Hindlimb muscle (tissue), 1 donor: Measurements from ENCODE around the gene CELF5. TPM values are rescaled to one million over a fixed set of nuclear protein-coding genes. Genes with fewer than 3 reads are reported as not detected.

ENCODE experiments used
- DNase-seq: peaks from one replicate; pipeline ENCODE4 v3.0.0-alpha.2; 2013
- polyA plus RNA-seq: library from polyadenylated mRNA; unstranded; fragments of 120-200 nt; gene quantifications from one replicate; pipeline ENCODE4 v1.2.1, GENCODE V29; 2013; ENCODE audit not compliant: insufficient read length

The CELF5 gene
- polyA plus RNA-seq = 0.08 TPM

GRCh38 chr19:3224346-3225168, at the start of gene CELF5:
Gene CELF5 (plus strand): TSS chr19:3224661. CDS start chr19:3224740, 79 bp downstream.
- DNase-seq = peak; percentile 53

- DNase-seq = no peak
These were observed 48.4 kb upstream of the CELF5 start for GRCh38 chr19:3175781-3176714.

- no peak for DNase-seq
These were observed 47.6 kb upstream of the CELF5 start for GRCh38 chr19:3176715-3177501.

DNA sequence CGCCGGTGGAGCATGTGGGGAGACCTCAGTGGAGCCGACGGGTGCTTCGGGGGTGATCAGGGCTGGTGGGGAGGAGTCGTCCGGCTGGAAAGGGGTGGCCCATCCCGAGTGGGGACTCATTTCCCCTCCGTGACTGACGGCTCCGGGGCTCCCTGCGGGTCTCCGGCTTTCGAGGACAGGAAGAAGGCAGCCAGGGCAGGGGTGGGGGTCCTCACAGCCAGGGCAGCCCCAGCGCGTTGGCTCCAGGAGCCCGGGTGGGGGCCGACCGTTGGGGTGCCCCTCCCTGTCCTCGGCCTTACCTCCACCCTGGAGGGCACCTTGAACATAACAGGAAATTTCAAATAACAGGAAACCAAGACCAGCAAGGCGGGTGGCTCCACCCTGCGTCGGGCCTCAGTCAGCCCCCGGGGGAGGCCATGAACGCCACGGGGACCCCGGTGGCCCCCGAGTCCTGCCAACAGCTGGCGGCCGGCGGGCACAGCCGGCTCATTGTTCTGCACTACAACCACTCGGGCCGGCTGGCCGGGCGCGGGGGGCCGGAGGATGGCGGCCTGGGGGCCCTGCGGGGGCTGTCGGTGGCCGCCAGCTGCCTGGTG, 46.0 kb upstream of the CELF5 start, which contains the start of gene S1PR4:
Gene S1PR4 (plus strand): TSS at position 393 of the 596 bp plus-strand sequence. CDS start 24 bp downstream, at position 417.
- no peak for DNase-seq

DNA sequence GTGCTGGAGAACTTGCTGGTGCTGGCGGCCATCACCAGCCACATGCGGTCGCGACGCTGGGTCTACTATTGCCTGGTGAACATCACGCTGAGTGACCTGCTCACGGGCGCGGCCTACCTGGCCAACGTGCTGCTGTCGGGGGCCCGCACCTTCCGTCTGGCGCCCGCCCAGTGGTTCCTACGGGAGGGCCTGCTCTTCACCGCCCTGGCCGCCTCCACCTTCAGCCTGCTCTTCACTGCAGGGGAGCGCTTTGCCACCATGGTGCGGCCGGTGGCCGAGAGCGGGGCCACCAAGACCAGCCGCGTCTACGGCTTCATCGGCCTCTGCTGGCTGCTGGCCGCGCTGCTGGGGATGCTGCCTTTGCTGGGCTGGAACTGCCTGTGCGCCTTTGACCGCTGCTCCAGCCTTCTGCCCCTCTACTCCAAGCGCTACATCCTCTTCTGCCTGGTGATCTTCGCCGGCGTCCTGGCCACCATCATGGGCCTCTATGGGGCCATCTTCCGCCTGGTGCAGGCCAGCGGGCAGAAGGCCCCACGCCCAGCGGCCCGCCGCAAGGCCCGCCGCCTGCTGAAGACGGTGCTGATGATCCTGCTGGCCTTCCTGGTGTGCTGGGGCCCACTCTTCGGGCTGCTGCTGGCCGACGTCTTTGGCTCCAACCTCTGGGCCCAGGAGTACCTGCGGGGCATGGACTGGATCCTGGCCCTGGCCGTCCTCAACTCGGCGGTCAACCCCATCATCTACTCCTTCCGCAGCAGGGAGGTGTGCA, 45.3 kb upstream of the CELF5 start:
- no peak for DNase-seq

DNA sequence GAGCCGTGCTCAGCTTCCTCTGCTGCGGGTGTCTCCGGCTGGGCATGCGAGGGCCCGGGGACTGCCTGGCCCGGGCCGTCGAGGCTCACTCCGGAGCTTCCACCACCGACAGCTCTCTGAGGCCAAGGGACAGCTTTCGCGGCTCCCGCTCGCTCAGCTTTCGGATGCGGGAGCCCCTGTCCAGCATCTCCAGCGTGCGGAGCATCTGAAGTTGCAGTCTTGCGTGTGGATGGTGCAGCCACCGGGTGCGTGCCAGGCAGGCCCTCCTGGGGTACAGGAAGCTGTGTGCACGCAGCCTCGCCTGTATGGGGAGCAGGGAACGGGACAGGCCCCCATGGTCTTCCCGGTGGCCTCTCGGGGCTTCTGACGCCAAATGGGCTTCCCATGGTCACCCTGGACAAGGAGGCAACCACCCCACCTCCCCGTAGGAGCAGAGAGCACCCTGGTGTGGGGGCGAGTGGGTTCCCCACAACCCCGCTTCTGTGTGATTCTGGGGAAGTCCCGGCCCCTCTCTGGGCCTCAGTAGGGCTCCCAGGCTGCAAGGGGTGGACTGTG, 44.6 kb upstream of the CELF5 start:
- no peak for DNase-seq

DNA sequence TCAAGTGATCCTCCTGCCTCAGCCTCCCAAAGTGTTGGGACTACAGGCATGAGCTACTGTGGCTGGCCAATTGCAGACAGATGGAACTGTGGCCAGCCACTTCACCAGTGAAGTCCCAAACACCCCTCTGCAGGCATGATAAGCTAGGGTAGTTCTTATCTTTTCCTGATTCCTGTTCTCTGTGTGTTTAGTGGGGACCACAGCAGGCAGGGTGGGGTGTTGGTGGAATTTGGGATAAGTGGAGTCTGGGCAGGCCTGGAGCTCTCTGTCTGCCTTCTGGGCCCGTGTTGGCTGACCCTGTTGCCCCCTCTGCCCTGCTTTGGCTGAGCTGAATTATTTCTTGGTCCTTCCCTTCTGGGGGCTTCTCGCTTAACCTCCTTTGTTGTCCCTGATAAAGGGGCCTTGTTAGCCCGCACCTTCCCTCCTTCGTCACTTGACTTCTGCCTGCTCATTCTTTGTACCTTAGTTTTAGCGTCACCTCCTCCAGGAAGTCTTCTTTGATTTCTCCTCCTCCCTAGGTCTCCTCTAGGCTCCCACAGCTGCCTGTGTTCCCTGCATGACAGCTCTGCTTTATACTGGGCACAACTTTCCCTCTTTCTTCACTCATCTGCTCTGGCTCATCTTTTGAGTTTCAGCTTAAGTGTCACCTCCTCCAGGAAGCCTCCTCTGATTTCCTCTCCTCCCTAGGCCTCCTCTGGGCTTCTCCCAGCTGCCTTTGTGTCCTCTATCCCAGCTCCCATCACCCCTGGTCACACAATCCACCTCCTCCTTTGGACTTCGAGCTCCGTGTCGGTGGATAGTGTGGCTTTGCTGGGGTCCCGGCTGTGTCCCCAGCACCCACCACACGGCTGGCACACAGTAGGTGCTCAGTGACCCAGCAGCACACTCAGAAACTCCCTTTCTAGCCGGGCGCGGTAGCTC, 40.5 kb upstream of the CELF5 start:
- no peak for DNase-seq

GRCh38 chr19:3184847-3185460, 39.5 kb upstream of the CELF5 start:
- DNase-seq = no peak

DNA sequence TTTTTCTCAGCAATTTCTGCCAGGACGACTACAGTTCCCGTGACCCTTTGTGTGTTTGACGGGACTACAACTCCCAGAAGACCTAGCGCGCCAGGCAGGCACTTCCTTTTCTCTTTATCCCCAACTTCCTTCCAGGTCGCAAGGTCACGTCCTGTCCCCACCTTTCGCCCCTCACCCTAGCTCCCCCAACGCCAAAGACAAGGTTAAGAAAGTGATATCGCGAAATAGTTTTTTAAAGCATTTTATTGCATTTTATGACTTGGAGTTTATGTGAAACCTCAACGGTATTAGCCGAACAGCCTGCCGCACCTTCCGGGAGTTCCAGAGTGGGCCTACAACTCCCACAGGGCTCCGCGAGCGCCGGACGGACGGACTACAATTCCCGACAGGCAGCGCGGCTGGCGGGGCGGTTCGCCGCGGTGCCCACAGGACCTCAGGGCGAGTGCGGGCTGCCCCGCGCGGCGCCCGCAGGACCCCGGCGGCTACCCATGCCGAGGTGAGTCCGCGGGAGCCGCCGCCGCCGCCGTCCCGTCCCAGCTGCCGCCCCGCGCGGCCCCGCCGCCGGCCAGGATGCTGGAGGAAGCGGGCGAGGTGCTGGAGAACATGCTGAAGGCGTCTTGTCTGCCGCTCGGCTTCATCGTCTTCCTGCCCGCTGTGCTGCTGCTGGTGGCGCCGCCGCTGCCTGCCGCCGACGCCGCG, 38.9 kb upstream of the CELF5 start, which contains the start of gene NCLN:
Gene NCLN (plus strand): TSS at position 470 of the 699 bp plus-strand sequence. CDS start 101 bp downstream, at position 571.
- peak; percentile 97 for DNase-seq

DNA sequence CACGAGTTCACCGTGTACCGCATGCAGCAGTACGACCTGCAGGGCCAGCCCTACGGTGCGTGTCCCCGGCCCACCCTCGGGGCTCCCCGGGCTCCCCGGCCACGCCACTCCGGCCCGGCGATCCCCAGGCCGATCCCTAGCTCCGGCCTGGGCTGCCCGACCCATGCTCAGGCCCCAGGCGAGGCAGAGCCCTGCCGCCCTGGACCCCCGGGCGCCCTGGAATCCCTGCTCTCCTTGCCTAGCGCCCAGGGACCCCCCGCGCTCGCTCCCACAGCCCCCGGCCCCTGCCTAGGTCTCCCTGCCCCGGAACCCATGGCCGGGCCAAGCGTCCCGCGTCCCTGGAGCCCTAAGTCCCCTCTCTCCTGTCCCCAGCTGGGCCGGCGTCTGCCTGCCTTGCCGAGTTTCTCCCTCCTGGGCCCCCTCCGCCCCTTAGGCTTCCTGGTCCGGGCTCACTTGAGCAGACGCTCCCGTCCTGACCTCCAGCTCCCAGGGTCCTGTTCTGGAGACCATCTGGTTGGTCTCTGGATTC, 38.2 kb upstream of the CELF5 start:
- no peak for DNase-seq

- DNase-seq = no peak
These were observed 37.4 kb upstream of the CELF5 start for GRCh38 chr19:3186891-3187661.

DNA sequence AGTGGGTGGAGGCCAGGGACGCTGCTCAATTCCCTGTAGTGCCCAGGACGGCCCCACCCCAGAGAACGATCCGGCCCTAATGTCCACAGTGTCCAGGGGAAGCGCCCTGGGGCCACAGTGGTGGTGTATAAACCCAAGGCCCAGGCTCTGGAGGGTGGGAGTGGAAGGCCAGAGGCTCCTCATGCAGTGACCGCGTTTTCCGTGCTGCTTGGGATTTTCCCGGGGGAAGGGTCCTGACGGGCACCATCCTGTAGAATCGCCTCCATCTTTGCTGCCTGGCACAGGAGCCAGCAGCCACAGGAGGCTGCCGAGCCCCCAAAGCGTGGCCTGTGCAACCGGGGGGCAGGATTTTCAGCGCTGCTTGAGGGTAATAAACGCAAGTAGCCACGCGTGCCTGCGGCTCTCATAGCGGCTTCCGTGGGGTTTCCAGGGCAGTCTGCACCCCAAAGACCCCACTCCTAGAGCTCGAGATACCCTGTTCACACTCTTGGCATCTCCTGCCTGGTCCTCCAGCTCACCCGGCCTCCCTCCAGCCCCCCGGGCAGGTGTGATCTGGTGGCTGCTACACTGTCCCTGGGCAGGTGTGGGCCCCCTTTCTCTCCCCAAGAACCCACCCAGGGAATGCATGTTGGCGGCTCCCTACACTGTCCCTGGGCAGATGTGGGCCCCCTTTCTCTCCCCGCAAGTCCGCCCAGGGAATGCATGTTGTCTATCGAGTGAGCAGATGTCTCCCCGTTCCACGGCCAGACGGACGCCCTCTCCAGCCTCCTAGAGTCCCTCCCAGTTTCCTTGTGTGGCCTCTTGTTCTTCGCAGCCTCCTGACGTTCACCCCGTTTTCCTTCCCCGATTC, 36.6 kb upstream of the CELF5 start:
- no peak for DNase-seq

DNA sequence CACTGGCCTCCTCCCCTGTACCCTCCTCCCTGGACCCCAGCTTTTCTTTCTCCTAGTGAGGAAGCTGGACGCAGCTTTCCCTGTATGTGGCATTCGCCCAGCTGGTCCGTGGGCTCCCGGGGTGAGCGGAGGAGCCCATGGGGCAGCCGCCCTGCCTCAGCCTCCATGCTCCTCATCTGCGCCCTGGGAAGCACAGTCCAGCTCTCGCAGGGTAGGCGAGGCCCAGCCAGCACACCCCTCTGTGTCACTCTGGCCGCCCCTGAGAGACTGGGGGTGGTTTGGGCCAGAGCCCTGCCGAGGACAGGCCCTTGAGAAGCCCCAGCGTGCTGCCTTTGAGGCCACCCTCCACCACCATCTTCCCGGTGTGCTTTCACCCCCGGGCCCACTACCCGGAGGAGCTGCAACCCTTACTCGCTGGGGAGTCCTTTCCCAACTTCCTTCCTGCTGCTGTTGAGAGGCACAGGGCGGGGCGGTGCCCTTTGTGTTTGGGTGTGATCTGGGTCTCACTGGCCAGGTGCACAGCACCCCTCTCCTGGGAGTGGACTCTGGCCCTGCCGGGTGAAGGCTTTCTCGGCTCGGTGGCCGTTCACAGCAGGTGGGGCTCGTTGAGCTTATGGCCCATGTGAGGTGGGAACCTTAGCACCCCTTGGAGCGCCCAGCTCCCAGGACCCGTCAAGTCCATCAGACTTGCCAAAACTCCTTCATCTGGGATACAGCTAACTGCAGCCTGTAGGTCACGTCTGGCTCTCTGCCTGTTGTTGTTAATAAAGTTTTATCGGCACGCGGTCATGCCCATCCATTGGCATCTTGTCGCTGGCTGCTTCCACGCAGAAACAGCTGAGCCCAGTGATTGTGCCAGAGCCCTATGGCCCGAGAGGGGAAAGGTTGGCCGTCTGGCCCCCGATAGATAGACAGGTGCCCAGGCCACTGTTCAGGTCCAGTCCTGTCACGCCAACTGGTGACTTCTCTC, 35.5 kb upstream of the CELF5 start:
- no peak for DNase-seq

DNA sequence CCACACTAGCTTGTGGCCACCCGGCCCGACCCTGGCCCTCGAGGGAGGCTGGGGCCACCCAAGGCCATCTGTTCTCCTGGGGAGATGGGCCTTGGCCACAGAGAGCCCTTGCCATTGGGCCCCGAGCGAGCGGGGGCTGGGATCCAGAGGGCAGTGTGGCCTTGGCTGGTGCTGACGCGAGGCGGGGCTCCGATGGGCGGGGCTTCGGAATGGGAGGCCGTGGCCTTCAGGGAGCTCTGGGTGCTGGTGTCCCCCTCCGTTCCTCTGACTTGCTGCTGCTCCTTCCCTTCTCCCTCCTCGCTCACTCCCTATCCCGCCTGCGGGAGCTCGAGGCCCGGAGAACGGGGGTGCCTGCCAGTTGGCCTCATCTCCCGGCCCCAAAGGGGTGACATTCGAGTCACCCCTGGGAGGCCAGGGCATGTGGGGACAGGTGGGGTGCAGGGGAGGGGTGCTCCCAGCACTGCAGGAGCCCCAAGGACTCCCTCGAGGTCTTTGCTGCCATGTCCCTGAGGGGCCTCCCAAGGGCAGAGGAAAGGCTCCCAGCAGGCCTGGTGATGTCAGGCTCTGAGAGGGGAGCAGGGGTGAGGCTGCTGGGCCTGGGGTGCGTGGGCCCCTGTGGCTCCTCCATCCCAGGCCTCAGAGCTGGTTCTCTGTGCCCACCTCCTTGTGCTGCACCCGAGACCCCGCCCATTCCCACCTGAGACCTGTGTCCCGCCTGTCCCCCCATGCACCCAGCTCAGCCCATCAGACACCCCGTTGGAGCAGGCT, 34.6 kb upstream of the CELF5 start:
- DNase-seq = no peak

GRCh38 chr19:3190470-3190770, 34.0 kb upstream of the CELF5 start:
- DNase-seq = no peak
